K562 treated with DMSO at 1 percent for 24 hours (cell line): ENCODE measurements around the gene B9D1. TPM values are rescaled to one million over a fixed set of nuclear protein-coding genes. Genes with fewer than 3 reads are reported as not detected.

Experiments
- total RNA-seq: library from RNA; unstranded; fragments of 300-600 nt; gene quantifications from 2 replicates; pipeline ENCODE4 v1.2.3, GENCODE V29; 2022; ENCODE audit warnings: low read depth; ENCODE audit not compliant: insufficient read depth

B9D1 gene
- 12.0 and 15.1 TPM in 2 replicates for total RNA-seq

GRCh38 chr17:19362277-19363113 lies at the start of gene B9D1:
B9D1 (minus strand) TSS chr17:19362723; CDS start chr17:19362569, 154 bp downstream.

GRCh38 chr17:19410875-19411620 lies 48.5 kb upstream of the B9D1 start, which contains the start of gene RNF112:
RNF112 (plus strand) TSS chr17:19411232; CDS start chr17:19411409, 177 bp downstream.

GRCh38 chr17:19386974-19387920 lies 24.7 kb upstream of the B9D1 start, which contains the start of gene MFAP4:
MFAP4 (minus strand) TSS chr17:19387190; CDS start chr17:19387155, 35 bp downstream.

GRCh38 chr17:19378416-19379360 lies 16.2 kb upstream of the B9D1 start, which contains the start of gene MAPK7:
MAPK7 (plus strand) TSS chr17:19378498; CDS start chr17:19378901, 403 bp downstream.

Other genes with a start within 250 kb of the B9D1 start
- gene GRAPL, start 235.1 kb downstream of the B9D1 start, total RNA-seq: not detected in 2 replicates
- 10.4 and 23.4 TPM in 2 replicates for gene EPN2, start 125.4 kb downstream of the B9D1 start, total RNA-seq
- gene MAPK7, start 15.8 kb upstream of the B9D1 start, total RNA-seq: 7.3 and 9.2 TPM in 2 replicates
- 0.47 TPM in 1 of 2 replicates, not detected in the other for gene MFAP4, start 24.5 kb upstream of the B9D1 start, total RNA-seq
- gene RNF112, start 48.5 kb upstream of the B9D1 start, total RNA-seq: not detected in 2 replicates
- not detected in 2 replicates for gene SLC47A1, start 171.1 kb upstream of the B9D1 start, total RNA-seq